Measurements from ENCODE around the gene CSK. TPM values are rescaled to one million over a fixed set of nuclear protein-coding genes. Genes with fewer than 3 reads are reported as not detected.
A peak's percentile ranks its signal among the peaks of the same experiment; 100 is the strongest.
"Not testable (repeated sequence)": the region's sequence is repeated elsewhere in the genome, so short reads cannot be mapped to it uniquely, and the experiment has no call there.

The CSK gene
- total RNA-seq, 1 donor from 2014 or later, result 557 TPM

DNA sequence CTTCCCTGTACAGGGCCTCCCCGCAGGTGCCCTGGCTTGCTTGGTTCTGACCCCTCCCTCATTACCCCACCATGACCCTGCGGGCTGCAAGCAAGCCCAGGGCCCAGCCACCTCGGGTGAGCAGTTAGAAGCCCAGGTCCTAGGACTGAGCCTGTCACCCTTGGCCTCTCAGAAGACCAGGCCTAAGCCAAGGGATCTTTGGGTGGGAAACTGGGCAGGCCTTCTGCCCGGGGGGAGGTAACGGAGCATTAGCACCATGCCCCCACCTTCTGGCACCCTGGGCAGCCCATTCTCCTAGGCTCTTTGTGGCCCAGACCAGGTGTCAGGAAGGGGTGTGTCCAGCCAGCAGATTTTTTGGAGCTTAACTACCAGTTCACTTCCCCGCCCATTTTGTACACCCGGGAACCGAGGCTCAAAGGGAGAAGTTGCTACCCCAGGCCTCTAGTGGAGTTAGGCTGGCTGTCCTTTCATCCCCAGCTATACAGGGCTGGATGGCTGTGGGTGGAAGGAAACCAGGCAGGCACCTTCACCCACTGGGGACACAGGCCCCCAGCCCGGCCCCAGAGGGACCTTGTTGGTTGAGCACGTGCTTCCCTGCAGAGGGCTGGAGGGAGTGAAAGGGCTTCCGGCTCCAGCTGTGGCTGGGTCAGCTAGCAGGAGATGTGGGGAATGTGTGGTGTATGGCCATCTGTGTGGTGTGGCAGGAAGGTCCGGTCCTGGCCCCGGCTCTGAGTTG is 1.4 kb downstream of the CSK start:
- Mint-ChIP-seq H3K4me1 (peaks cover 81% of the 10 kb centered on the region), H3K4me3 (peak overlapping the region; percentile 94), H3K36me3 (ENCODE audit: low read depth) (peaks cover 50% of the 10 kb centered on the region), H3K27me3 (no peaks in the 10 kb centered on the region), H3K9me3 (no peaks in the 10 kb centered on the region), H3K27ac (peak overlapping the region; percentile 99)
- DNase-seq, result peak; percentile 61
- intact Hi-C loops (cut with micrococcal nuclease), result loop anchor here (5.0 kb wide), 1 partner anchor 791 kb away; the partner anchor contains the start of genes PML and STOML1
- TF ChIP-seq, protein P1, sequence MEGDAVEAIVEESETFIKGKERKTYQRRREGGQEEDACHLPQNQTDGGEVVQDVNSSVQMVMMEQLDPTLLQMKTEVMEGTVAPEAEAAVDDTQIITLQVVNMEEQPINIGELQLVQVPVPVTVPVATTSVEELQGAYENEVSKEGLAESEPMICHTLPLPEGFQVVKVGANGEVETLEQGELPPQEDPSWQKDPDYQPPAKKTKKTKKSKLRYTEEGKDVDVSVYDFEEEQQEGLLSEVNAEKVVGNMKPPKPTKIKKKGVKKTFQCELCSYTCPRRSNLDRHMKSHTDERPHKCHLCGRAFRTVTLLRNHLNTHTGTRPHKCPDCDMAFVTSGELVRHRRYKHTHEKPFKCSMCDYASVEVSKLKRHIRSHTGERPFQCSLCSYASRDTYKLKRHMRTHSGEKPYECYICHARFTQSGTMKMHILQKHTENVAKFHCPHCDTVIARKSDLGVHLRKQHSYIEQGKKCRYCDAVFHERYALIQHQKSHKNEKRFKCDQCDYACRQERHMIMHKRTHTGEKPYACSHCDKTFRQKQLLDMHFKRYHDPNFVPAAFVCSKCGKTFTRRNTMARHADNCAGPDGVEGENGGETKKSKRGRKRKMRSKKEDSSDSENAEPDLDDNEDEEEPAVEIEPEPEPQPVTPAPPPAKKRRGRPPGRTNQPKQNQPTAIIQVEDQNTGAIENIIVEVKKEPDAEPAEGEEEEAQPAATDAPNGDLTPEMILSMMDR (IDR thresholded peaks at IDR 0.05), result no peak
- CTCF ChIA-PET, result interaction anchor here (1.0 to 18.7 kb wide), 6 partner anchors 11 to 117 kb away, joined by 3 to 1146 read pairs (median 3); partner anchors contain the start of gene ULK3
- POLR2A ChIA-PET, result interaction anchor here (0.8 to 32.5 kb wide), 11 partner anchors 4 to 386 kb away, joined by 3 to 2569 read pairs (median 5); partner anchors contain the start of genes CLK3, CSK, FAM219B and RPP25
- peak; percentile 2 for ATAC-seq (ENCODE audit: low read depth)

DNA sequence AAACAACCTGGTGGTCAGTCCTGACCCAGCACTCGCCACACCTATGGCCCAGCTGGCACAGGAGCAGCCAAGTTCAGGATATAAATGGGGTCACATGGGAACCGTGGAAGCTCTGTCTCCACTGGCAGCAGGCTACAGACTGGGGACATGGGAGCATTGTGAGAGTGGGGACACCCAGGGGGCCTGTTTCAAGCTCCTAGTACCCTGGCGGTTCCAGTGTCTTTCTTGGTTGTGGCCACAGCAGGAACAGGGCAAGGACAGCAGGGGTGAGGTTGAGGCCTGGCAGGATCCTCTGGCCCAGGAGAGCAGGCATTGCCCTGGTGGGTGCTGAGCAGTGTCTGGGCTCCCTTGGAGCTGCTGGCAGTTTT is 1.9 kb downstream of the CSK start:
- Mint-ChIP-seq H3K27me3 (no peaks in the 10 kb centered on the region), H3K9me3 (no peaks in the 10 kb centered on the region), H3K27ac (peak overlapping the region; percentile 99), H3K4me3 (peak overlapping the region; percentile 94), H3K36me3 (ENCODE audit: low read depth) (peaks cover 54% of the 10 kb centered on the region), H3K4me1 (peaks cover 81% of the 10 kb centered on the region)
- DNase-seq (no peak), ATAC-seq (ENCODE audit: low read depth) (no peak)
- CTCF ChIA-PET, result interaction anchor here (0.9 to 18.7 kb wide), 8 partner anchors 12 to 117 kb away, joined by 3 to 1146 read pairs (median 3); partner anchors contain the start of gene ULK3
- TF ChIP-seq, protein P1 (IDR thresholded peaks at IDR 0.05), result no peak
- POLR2A ChIA-PET, result interaction anchor here (0.8 to 32.5 kb wide), 11 partner anchors 4 to 399 kb away, joined by 3 to 2569 read pairs (median 5); partner anchors contain the start of genes CLK3, CSK, FAM219B and RPP25
- intact Hi-C loops (cut with micrococcal nuclease), result loop anchor here (5.0 kb wide), 1 partner anchor 791 kb away; the partner anchor contains the start of genes PML and STOML1

DNA sequence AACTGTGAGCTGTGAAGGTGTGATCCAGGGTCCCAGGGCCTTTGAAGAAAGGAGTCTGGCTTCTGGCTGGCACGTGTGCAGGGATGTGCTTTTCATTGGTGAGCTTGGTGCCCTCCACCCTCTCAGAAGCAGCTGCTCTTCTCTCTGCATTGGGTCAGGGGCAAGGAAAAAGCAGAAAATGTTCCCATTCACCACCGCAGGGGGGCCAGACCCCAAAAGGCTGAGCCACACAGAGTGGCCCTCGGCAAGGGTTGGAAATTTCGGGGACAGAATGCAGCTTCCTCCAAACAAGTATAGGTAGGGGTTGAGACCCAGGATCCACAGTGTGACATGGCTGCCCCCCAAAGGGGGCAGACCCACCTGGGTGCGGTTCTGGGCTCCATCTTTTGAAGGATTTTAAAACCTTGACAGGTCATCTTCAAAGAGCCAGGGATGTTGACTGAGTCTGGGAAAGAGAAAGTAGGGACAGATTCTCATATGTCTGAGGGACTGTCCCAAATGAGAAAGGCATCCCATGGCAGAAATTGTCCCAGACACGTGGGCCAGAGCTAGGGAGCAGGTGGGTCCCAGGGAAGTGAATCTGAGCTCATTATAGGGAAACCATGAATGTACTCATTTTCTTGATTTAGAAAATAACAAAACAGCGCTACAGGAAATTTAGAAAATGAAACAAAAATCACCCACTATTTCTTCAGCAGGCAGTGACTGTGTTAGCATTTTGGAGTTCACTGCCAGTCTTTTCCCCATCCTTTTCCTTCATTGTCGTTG is 2.7 kb downstream of the CSK start:
- peak overlapping the region; percentile 99 for H3K27ac Mint-ChIP-seq
- no peaks in the 10 kb centered on the region for H3K9me3 Mint-ChIP-seq
- POLR2A ChIA-PET, result interaction anchor here (1.0 to 32.5 kb wide), 7 partner anchors 5 to 400 kb away, joined by 3 to 2569 read pairs (median 6); partner anchors contain the start of genes CLK3, CSK and FAM219B
- ATAC-seq (ENCODE audit: low read depth) (no peak), DNase-seq (no peak)
- intact Hi-C loops (cut with micrococcal nuclease), result loop anchor here (5.0 kb wide), 4 partner anchors 242 to 792 kb away; partner anchors contain the start of genes ARID3B, NEIL1, PML and SIN3A
- TF ChIP-seq, protein P1 (IDR thresholded peaks at IDR 0.05), result no peak
- CTCF ChIA-PET, result interaction anchor here (0.9 to 18.7 kb wide), 7 partner anchors 13 to 166 kb away, joined by 3 to 1146 read pairs (median 3); no protein-coding TSS in a partner anchor
- peaks cover 81% of the 10 kb centered on the region for H3K4me1 Mint-ChIP-seq
- no peaks in the 10 kb centered on the region for H3K27me3 Mint-ChIP-seq
- H3K4me3 Mint-ChIP-seq, result peak overlapping the region; percentile 94
- H3K36me3 Mint-ChIP-seq (ENCODE audit: low read depth), result peaks cover 60% of the 10 kb centered on the region

DNA sequence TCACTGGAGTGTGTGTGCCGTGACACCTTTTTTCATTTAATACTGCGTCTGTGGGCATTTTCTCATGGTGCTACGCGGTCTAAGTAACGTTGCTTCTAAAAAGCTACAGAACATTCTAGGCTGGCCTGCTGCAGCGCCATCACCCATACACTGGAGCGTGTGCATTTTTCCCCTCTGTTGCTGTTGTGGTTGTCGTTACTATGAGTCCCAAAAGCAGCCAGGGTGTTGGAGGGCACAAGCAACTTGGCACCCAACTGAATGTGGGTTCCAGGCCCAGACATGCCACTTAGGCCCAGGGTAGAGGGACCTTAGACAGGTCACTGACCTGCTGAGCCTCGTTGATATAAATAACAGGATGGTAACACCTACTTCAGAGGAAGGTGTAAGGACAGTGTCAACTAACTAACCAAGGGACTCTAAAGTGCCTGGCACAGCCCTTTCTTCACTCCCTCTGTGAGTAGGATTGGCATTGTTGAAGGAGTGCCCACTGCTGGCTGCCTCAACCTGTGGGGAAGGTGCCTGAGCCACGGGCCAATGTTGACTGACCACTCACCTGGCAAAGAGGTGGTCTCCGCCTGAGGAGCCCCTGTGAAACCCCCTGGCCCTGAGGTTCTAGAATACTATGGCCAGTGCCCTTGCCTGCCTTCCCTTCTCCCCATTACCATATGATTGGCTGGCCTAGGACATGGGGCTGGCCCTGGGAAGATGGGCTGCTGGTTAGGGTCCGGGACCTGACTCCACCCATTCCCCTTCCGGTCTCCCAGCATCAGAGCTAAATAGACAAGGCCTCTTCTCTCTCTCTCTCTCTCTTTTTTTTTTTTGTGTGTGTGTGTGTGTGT is 3.5 kb downstream of the CSK start:
- peak overlapping the region; percentile 94 for H3K4me3 Mint-ChIP-seq
- peaks cover 65% of the 10 kb centered on the region for H3K36me3 Mint-ChIP-seq (ENCODE audit: low read depth)
- H3K27ac Mint-ChIP-seq, result peak overlapping the region; percentile 99
- H3K27me3 Mint-ChIP-seq, result no peaks in the 10 kb centered on the region
- ChIA-PET CTCF (interaction anchor here (0.6 to 26.2 kb wide), 6 partner anchors 9 to 165 kb away, joined by 3 to 1146 read pairs (median 68); partner anchors contain the start of gene CSK), POLR2A (interaction anchor here (0.6 to 32.5 kb wide), 5 partner anchors 6 to 382 kb away, joined by 3 to 2569 read pairs (median 21); partner anchors contain the start of gene CSK)
- peaks cover 81% of the 10 kb centered on the region for H3K4me1 Mint-ChIP-seq
- TF ChIP-seq, protein P1 (IDR thresholded peaks at IDR 0.05), result no peak
- intact Hi-C loops (cut with micrococcal nuclease), result loop anchor here (2.0 to 5.0 kb wide), 4 partner anchors 243 to 667 kb away; partner anchors contain the start of genes ARID3B, NEIL1 and SIN3A
- ATAC-seq (ENCODE audit: low read depth) (no peak), DNase-seq (no peak)
- no peaks in the 10 kb centered on the region for H3K9me3 Mint-ChIP-seq

DNA sequence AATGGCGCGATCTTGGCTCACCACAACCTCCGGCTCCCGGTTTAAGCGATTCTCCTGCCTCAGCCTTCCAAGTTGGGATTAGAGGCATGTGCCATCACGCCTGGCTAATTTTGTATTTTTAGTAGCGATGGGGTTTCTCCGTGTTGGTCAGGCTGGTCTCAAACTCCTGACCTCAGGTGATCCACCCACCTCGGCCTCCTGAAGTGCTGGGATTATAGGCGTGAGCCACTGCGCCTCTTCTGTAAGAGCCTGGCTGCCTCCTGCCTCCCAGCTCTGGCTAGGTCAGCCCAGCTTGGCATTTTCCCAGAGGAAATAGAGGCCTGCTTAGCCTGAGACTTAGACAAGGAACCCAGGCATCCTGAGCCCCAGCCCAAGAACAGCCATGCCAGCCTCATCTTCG is 4.2 kb downstream of the CSK start:
- H3K27me3 Mint-ChIP-seq; H3K9me3 Mint-ChIP-seq; ATAC-seq (ENCODE audit: low read depth); DNase-seq: not testable (repeated sequence)
- Mint-ChIP-seq H3K4me1 (peaks cover 81% of the 10 kb centered on the region), H3K4me3 (peak overlapping the region; percentile 94), H3K36me3 (ENCODE audit: low read depth) (peaks cover 64% of the 10 kb centered on the region), H3K27ac (peak overlapping the region; percentile 99)
- intact Hi-C loops (cut with micrococcal nuclease), result loop anchor here (2.0 to 5.0 kb wide), 4 partner anchors 244 to 666 kb away; partner anchors contain the start of genes ARID3B, NEIL1 and SIN3A
- ChIA-PET CTCF (interaction anchor here (0.6 to 26.2 kb wide), 5 partner anchors 10 to 115 kb away, joined by 3 to 1146 read pairs (median 7); partner anchors contain the start of gene CSK), POLR2A (interaction anchor here (0.6 to 32.5 kb wide), 6 partner anchors 6 to 389 kb away, joined by 3 to 2569 read pairs (median 21); partner anchors contain the start of gene CSK)
